HG02588 (cell line): ENCODE results near the gene SPR.

Source experiments
- ATAC-seq: cut with Tn5 transposase; IDR thresholded peaks from one replicate; pipeline ENCODE4 v1.9.1; 2021; ENCODE audit warnings: mild to moderate bottlenecking, moderate library complexity; ENCODE audit not compliant: unreplicated experiment

SPR gene

GRCh38 chr2:72887032-72887739 lies at the start of gene SPR:
Gene SPR (plus strand): TSS chr2:72887408. CDS start chr2:72887433, 25 bp downstream.
- ATAC-seq: peak; percentile 90

GRCh38 chr2:72840066-72840465 lies 47.1 kb upstream of the SPR start:
- no peak for ATAC-seq

- no peak for ATAC-seq
Observed at GRCh38 chr2:72841462-72842125, 45.6 kb upstream of the SPR start.

- ATAC-seq: no peak
Observed at GRCh38 chr2:72843301-72843700, 43.9 kb upstream of the SPR start.

GRCh38 chr2:72846171-72847095 lies 40.8 kb upstream of the SPR start:
- peak; percentile 88 for ATAC-seq

- no peak for ATAC-seq
Observed at GRCh38 chr2:72847534-72848315, 39.5 kb upstream of the SPR start.

- no peak for ATAC-seq
Observed at GRCh38 chr2:72848436-72849137, 38.6 kb upstream of the SPR start.

GRCh38 chr2:72849138-72849462 lies 38.1 kb upstream of the SPR start:
- ATAC-seq: no peak

- ATAC-seq: no peak
Observed at GRCh38 chr2:72851333-72851732, 35.9 kb upstream of the SPR start.

- peak; percentile 58 for ATAC-seq
Observed at GRCh38 chr2:72859831-72860262, 27.4 kb upstream of the SPR start.

GRCh38 chr2:72862239-72862988 lies 24.8 kb upstream of the SPR start:
- peak; percentile 92 for ATAC-seq

- no peak for ATAC-seq
Observed at GRCh38 chr2:72863046-72863445, 24.2 kb upstream of the SPR start.

- ATAC-seq: peak; percentile 40
Observed at GRCh38 chr2:72864500-72864899, 22.7 kb upstream of the SPR start.

GRCh38 chr2:72871060-72871459 lies 16.1 kb upstream of the SPR start:
- no peak for ATAC-seq

GRCh38 chr2:72871880-72872279 lies 15.3 kb upstream of the SPR start:
- no peak for ATAC-seq

- no peak for ATAC-seq
Observed at GRCh38 chr2:72883356-72883962, 3.7 kb upstream of the SPR start.

GRCh38 chr2:72886505-72887031 lies 640 bp upstream of the SPR start:
- no peak for ATAC-seq

GRCh38 chr2:72887740-72888437 lies 681 bp downstream of the SPR start:
- ATAC-seq: peak; percentile 36
